ENCODE data around the gene CEMIP.

GRCh38 chr15:80989518-80990478 is 210.6 kb downstream of the CEMIP start, which contains the start of gene MESD:
- TF ChIP-seq CTCF (IDR thresholded peaks at IDR 0.05 in 2 of 3, conservative IDR thresholded peaks at IDR 0.05 in 1 of 3; ENCODE audit: control insufficient read depth in 2 of 3, extremely low read depth in 1 of 3, insufficient read depth in 1 of 3, low read depth in 3 of 3, low read length in 3 of 3) (no peak), FOXM1 (IDR thresholded peaks at IDR 0.05; ENCODE audit: low read depth, low read length) (no peak)

Data from GM12878 (cell line).